ENCODE results near the gene ROPN1L.

ROPN1L gene

GRCh38 chr5:10471677-10472076, 30.0 kb downstream of the ROPN1L start:
- TF ChIP-seq CTCF (IDR thresholded peaks at IDR 0.05; ENCODE audit: low read depth, low read length): no peak
- no peak overlapping the region for H3K4me3 ChIP-seq (ENCODE audit: low read depth, low read length)

- no peak overlapping the region for H3K4me3 ChIP-seq (ENCODE audit: low read depth, low read length)
- TF ChIP-seq CTCF (IDR thresholded peaks at IDR 0.05; ENCODE audit: low read depth, low read length): no peak
Observed at GRCh38 chr5:10474521-10475075, 32.9 kb downstream of the ROPN1L start.

- H3K4me3 ChIP-seq (ENCODE audit: low read depth, low read length): no peak overlapping the region
- TF ChIP-seq CTCF (IDR thresholded peaks at IDR 0.05; ENCODE audit: low read depth, low read length): no peak
Observed at GRCh38 chr5:10475931-10476676, 34.4 kb downstream of the ROPN1L start.

- no peak for TF ChIP-seq CTCF (IDR thresholded peaks at IDR 0.05; ENCODE audit: low read depth, low read length)
- H3K4me3 ChIP-seq (ENCODE audit: low read depth, low read length): no peak overlapping the region
Observed at GRCh38 chr5:10476878-10477277, 35.2 kb downstream of the ROPN1L start.

GRCh38 chr5:10477943-10478342, 36.3 kb downstream of the ROPN1L start:
- no peak for TF ChIP-seq CTCF (IDR thresholded peaks at IDR 0.05; ENCODE audit: low read depth, low read length)
- H3K4me3 ChIP-seq (ENCODE audit: low read depth, low read length): no peak overlapping the region

- H3K4me3 ChIP-seq (ENCODE audit: low read depth, low read length): no peak overlapping the region
- no peak for TF ChIP-seq CTCF (IDR thresholded peaks at IDR 0.05; ENCODE audit: low read depth, low read length)
Observed at GRCh38 chr5:10478436-10478835, 36.8 kb downstream of the ROPN1L start.

- no peak for TF ChIP-seq CTCF (IDR thresholded peaks at IDR 0.05; ENCODE audit: low read depth, low read length)
- no peak overlapping the region for H3K4me3 ChIP-seq (ENCODE audit: low read depth, low read length)
Observed at GRCh38 chr5:10479154-10479721, 37.6 kb downstream of the ROPN1L start.

All from WI38 (cell line).